ENCODE measurements around the gene SLC38A1.
"Not testable (repeated sequence)": the region's sequence is repeated elsewhere in the genome, so short reads cannot be mapped to it uniquely, and the experiment has no call there.

The SLC38A1 gene

DNA sequence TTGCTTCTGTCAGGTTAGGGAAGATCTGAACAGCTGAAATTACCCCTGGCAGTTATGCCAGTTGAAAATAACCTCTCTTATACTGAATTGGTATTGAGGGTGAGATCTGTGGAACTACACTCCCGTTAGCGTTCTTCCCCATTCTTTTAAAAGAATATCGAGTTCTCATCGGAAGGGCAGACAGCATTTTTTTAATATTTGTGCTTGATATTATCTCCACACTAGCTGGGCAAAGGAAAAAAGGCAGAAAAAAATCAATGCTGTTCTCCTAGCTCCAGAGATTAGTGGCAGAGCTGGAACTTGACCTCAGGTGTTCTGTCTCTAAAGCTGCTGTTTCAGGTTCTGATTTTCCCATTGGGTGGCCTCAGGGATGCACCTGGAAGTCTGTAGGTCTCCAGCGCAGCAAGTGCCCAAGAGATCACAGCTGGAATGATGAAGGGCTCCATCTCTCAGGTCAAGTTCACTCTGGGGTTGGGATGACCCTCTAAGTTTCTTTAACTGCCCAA lies 67.5 kb downstream of the SLC38A1 start:
- no peak for DNase-seq

DNA sequence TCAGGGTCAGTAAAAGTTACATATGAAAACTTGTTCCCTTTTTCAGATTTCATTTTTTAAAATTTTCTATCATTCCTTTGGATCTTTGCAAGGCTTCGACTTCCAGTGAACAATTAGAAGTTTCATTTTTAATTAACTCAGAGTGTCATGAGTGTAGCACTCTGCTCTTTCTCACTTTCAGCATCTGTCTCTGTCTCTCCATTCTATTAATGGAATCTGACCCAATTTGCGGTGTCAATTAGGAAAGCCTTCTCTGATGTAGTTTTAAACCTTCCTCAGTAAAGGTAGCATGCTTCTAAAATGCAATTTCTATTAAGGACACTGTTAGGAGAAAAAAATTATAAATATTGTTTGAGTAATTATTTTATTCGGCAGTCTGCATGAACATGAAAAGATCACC lies 68.3 kb downstream of the SLC38A1 start:
- DNase-seq, result no peak

DNA sequence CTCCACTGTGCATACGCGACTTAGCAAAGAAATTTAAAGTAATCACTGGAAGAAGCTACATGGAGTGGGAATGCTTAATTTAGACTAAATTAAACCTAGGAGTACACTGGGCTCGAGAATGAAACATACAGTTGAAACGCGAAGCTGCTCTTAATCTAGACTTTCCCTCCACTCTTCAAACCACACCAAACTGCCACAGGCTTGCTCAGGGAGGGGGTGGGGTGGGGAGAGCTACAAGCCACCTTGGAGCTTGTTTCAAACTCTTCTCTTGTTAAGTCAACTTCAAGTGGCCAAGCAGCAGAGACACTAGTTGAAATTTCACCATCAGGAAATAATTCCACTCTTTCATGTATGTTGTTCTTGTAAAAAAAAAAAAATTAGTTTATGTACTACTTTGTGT lies 69.9 kb downstream of the SLC38A1 start:
- DNase-seq, result no peak

DNA sequence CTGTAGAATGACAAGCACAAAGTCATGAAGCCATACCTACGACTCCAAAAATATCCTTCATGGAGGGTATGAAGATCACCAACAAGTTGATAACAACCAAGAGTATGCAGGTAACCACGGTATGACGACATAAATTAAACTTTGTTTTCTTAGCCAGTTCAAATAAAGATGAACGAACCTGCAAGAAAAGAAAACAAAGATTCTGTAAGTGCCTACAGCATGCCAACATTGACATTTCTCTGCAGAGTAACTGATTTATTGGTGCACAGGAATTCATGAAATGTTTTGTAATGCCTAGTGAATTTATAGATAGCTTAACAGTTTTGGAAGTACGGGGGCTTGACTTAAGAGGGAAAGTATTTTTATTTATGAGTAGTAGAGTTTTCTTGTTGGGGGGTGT lies 71.0 kb downstream of the SLC38A1 start:
- DNase-seq, result no peak

- DNase-seq, result not testable (repeated sequence)
Measured at GRCh38 chr12:46190533-46190932, 78.3 kb downstream of the SLC38A1 start.

- no peak for DNase-seq
Measured at GRCh38 chr12:46188170-46188569, 80.7 kb downstream of the SLC38A1 start.

DNA sequence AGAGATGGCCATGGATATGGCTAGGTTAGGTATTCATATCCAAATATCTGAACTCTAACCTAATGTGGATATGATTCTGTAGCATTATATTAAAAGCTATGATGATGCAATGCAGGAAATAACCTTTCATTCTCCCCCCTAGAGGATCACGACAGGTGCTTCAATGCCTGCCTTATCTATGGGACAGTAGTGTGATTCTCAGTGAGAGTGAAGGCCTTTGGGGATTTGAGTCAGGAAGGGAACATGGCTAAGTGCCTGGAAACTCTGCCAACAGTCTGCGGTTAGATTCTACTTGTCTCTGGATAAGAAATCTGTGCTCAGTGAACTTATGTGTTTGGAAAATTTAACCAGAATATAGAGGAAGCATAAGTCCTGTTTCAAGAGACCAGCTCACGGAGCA lies 81.8 kb downstream of the SLC38A1 start:
- DNase-seq, result no peak

- DNase-seq, result no peak
Measured at GRCh38 chr12:46186088-46186487, 82.8 kb downstream of the SLC38A1 start.

DNA sequence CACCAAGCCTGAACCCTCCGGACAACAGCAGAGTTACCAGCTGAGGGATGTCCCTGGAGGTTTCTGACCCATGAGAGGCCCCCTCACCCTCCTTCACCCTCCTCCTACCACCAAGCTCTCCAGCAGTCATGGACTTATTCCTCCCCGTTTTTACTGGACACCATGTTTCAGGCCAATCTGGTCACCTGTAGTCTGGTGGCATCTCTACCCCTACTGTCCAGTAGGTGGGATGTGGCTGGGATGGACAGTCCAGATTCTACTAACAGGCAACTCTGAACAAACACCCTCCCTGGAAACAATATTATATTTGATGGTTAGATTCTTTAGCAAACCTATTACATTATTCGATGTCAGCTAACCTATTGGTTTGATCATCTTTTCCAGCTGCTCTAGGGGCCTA lies 83.2 kb downstream of the SLC38A1 start:
- no peak for DNase-seq

GRCh38 chr12:46184798-46185595 lies 83.8 kb downstream of the SLC38A1 start:
- DNase-seq, result no peak

- DNase-seq, result no peak
Measured at GRCh38 chr12:46183112-46183511, 85.7 kb downstream of the SLC38A1 start.

- no peak for DNase-seq
Measured at GRCh38 chr12:46181465-46181864, 87.4 kb downstream of the SLC38A1 start.

- no peak for DNase-seq
Measured at GRCh38 chr12:46179693-46180452, 89.0 kb downstream of the SLC38A1 start.

DNA sequence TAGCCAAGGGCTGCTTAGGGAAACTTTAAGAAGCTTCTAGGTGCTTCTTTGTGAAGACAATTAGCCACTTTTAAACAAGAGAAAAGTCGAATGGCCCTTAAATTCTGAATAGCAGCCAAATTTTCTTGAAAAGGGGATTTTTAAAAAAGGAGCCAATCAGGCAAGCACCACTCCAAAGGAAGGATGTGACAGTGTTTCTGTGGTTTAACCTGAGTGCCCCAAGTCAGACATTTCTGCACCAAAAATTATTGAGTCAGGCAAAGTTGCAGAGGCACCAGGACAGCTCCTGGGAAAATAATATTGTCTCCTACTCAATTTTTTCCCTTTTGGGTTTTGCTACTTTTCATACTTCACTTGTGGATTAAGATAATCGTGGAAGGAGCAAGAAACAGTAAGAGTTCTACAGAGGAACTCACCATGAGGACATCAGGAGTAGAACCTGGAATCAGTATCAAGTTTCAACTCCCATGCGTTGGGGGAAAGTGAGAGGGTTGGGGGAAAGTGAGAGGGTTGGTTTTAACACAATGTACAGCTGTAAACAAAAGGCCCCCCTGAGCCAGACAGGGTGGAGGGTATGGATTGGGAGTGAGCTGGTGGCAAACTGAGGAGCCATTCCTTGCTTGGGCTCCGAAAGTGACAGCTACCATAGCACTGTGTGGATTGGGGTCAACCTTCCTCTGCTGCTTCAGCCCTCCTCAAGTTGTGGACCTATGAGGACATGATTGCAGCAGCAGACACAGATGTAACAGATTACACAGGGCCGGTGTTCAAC lies 90.8 kb downstream of the SLC38A1 start:
- no peak for DNase-seq

DNA sequence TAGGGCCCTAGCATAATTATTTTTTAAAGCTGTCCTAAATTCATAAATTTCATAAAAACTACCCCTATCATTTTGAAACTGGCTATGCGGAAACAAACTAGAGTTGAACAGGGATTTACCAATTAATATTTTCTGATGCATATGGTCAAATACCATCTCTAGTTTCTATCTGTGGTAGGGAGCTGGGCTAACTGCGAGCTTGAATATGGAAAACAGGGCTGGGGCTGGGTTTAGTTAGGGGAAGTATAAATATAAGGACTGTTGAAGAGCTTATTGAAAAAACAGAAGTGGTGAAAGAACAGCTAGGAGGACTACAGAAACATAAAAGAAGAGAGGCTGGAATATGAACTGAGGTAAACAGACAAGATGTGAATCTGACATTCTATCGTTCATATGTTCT lies 91.8 kb downstream of the SLC38A1 start:
- DNase-seq, result no peak

DNA sequence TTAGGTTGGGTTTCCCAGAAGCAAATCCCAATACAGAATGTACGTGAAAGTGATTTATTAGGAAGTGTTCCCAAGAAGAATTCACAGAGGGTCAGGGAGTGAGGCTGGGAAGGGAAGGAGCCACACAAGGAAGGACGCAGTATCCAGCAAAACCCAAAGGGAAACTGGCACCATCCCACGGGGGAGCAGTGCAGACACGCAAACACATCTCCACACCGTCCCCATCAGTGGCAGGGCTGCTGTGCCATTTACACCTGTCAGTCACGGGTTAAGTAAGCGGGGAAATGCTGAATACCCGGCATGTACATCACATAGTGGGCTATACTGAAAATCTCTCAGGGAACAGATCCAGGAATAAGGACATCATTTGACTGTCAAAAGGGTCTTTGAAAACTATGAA lies 93.9 kb downstream of the SLC38A1 start:
- no peak for DNase-seq

GRCh38 chr12:46174061-46174662 lies 94.7 kb downstream of the SLC38A1 start:
- DNase-seq, result no peak

- DNase-seq, result no peak
Measured at GRCh38 chr12:46168426-46168825, 100.4 kb downstream of the SLC38A1 start.

GRCh38 chr12:46167412-46167811 lies 101.4 kb downstream of the SLC38A1 start:
- no peak for DNase-seq

- DNase-seq, result no peak
Measured at GRCh38 chr12:46165191-46165590, 103.7 kb downstream of the SLC38A1 start.

GRCh38 chr12:46164186-46164761 lies 104.6 kb downstream of the SLC38A1 start:
- DNase-seq, result no peak

- DNase-seq, result not testable (repeated sequence)
Measured at GRCh38 chr12:46162549-46163076, 106.2 kb downstream of the SLC38A1 start.
